Body of pancreas (tissue), 4 donors: ENCODE measurements around the gene ASTN1.

Experiments used
- POLR2A ChIP-seq, 3 donors: fragments of 450-650 bp; IDR thresholded peaks; one replicate each; pipeline ENCODE4 v1.6.1; 2016; ENCODE audit warnings: antibody characterized with exemption in 3 of 3, mild to moderate bottlenecking in 2 of 3
- TF ChIP-seq, protein P1 (sequence below), 7 experiments: fragments of 450-650 bp in 4 of 7; fragments of 200-600 bp in 3 of 7; sonication (generic) in 3 of 7; IDR thresholded peaks; one replicate each; pipeline ENCODE4 v1.5.1; 2016 to 2019; ENCODE audit warnings: antibody characterized with exemption in 7 of 7

DNA sequence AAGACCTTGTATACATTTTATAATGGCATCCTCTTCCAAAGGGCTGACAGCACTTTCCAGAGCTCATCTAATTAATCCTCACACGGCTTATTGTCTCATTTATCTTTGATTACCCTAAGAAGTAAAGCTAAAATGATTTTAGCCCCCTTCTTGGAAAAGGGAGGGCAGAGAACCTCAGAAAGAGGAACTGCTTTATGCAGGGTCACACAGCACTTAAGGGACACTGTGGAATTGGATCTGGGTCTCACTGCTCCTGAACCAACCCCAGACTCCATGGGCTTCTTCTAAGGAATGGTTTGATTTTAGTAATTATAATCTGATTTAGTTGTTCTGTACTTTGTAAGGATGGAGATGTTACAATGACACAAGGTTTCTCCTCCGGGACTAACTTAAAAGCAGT lies 9.5 kb upstream of the ASTN1 start:
- TF ChIP-seq, protein P1, sequence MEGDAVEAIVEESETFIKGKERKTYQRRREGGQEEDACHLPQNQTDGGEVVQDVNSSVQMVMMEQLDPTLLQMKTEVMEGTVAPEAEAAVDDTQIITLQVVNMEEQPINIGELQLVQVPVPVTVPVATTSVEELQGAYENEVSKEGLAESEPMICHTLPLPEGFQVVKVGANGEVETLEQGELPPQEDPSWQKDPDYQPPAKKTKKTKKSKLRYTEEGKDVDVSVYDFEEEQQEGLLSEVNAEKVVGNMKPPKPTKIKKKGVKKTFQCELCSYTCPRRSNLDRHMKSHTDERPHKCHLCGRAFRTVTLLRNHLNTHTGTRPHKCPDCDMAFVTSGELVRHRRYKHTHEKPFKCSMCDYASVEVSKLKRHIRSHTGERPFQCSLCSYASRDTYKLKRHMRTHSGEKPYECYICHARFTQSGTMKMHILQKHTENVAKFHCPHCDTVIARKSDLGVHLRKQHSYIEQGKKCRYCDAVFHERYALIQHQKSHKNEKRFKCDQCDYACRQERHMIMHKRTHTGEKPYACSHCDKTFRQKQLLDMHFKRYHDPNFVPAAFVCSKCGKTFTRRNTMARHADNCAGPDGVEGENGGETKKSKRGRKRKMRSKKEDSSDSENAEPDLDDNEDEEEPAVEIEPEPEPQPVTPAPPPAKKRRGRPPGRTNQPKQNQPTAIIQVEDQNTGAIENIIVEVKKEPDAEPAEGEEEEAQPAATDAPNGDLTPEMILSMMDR (IDR thresholded peaks at IDR 0.05) = no peak
- no peak for TF ChIP-seq POLR2A (IDR thresholded peaks at IDR 0.05)
